Bronchial epithelial cell (primary cell): Measurements from ENCODE around the gene RTN4RL1. TPM values are rescaled to one million over a fixed set of nuclear protein-coding genes. Genes with fewer than 3 reads are reported as not detected.

Experiments
- DNase-seq: peaks from one replicate; pipeline ENCODE4 v3.0.0-alpha.2; 2010; ENCODE audit warnings: low read depth
- FAIRE-seq: peaks from 2 replicates; lab custom pipeline; 2011; peaks lifted over from hg19 to GRCh38; lab: Jason Lieb, UNC
- H3K27me3 ChIP-seq: 2 replicates; pipeline ENCODE4 v1.5.1; 2011; ENCODE audit warnings: low read length; ENCODE audit not compliant: control insufficient read depth, insufficient read depth
- H3K36me3 ChIP-seq: 2 replicates; pipeline ENCODE4 v1.5.1; 2011; ENCODE audit warnings: low read length; ENCODE audit not compliant: control insufficient read depth, insufficient read depth
- H3K4me3 ChIP-seq: 2 replicates; pipeline ENCODE4 v1.5.1; 2011; ENCODE audit warnings: mild to moderate bottlenecking, low read depth, low read length, control low read depth
- CTCF ChIP-seq: IDR thresholded peaks from 2 replicates; pipeline ENCODE4 v1.5.1; 2011; ENCODE audit warnings: mild to moderate bottlenecking, moderate library complexity, low read length, control low read depth, inconsistent platforms; ENCODE audit not compliant: insufficient read depth, severe bottlenecking
- total RNA-seq: library from RNA; depleted of rRNA; stranded (reverse); fragments of >200 nt; gene quantifications from 2 replicates; pipeline ENCODE4 v1.2.1, GENCODE V29; 2014

Gene RTN4RL1
- total RNA-seq, 1 donor from 2014 or later, result 0.26 TPM

GRCh38 chr17:1918346-1919162 lies 106.6 kb downstream of the RTN4RL1 start:
- DNase-seq (no peak), FAIRE-seq (no peak)
- Histone ChIP-seq H3K27me3 (peaks cover 8% of the 10 kb centered on the region), H3K36me3 (no peaks in the 10 kb centered on the region), H3K4me3 (no peak overlapping the region)
- TF ChIP-seq CTCF, result no peak

GRCh38 chr17:1916963-1917715 lies 108.0 kb downstream of the RTN4RL1 start:
- DNase-seq (no peak), FAIRE-seq (no peak)
- no peak for TF ChIP-seq CTCF
- Histone ChIP-seq H3K4me3 (no peak overlapping the region), H3K36me3 (no peaks in the 10 kb centered on the region), H3K27me3 (peaks cover 8% of the 10 kb centered on the region)

- Histone ChIP-seq H3K4me3 (no peak overlapping the region), H3K27me3 (peaks cover 8% of the 10 kb centered on the region), H3K36me3 (no peaks in the 10 kb centered on the region)
- FAIRE-seq (no peak), DNase-seq (no peak)
- no peak for TF ChIP-seq CTCF
Measured at GRCh38 chr17:1916316-1916715, 108.8 kb downstream of the RTN4RL1 start.

GRCh38 chr17:1915889-1916288 lies 109.2 kb downstream of the RTN4RL1 start:
- FAIRE-seq, result no peak

GRCh38 chr17:1914661-1915083 lies 110.5 kb downstream of the RTN4RL1 start:
- DNase-seq, result no peak
- FAIRE-seq, result no peak
- Histone ChIP-seq H3K27me3 (peaks cover 8% of the 10 kb centered on the region), H3K36me3 (no peaks in the 10 kb centered on the region), H3K4me3 (no peak overlapping the region)
- TF ChIP-seq CTCF, result no peak

More at GRCh38 chr17:1915889-1916288, 109.2 kb downstream of the RTN4RL1 start:
- Histone ChIP-seq H3K4me3 (no peak overlapping the region), H3K36me3 (no peaks in the 10 kb centered on the region), H3K27me3 (peaks cover 8% of the 10 kb centered on the region)
- TF ChIP-seq CTCF, result no peak
- no peak for DNase-seq
